Measurements from ENCODE around the gene RGS11.
"Not testable (repeated sequence)": the region's sequence is repeated elsewhere in the genome, so short reads cannot be mapped to it uniquely, and the experiment has no call there.

The RGS11 gene

GRCh38 chr16:269061-269796 lies 6.5 kb downstream of the RGS11 start:
- WGBS (ENCODE audit: insufficient coverage, insufficient read length): no CpG with 5 or more reads among the region's 24 CpGs
- no peak overlapping the region for H3K27ac ChIP-seq (ENCODE audit: low read length)
- no peaks in the 10 kb centered on the region; the same call in none of the 2 replicates for H3K4me1 ChIP-seq (ENCODE audit: control insufficient read depth, insufficient read depth, low read length)
- no peak for DNase-seq (ENCODE audit: low read depth, low spot score)
- H3K4me3 ChIP-seq (ENCODE audit: low read length): no peak overlapping the region
- no peaks in the 10 kb centered on the region; the same call in 1 of the 2 replicates for H3K27me3 ChIP-seq (ENCODE audit: control insufficient read depth, insufficient read depth, low read length)
- 0 out of 2 replicates have a peak, but pooled peaks cover under 1% of the 10 kb centered on the region for H3K36me3 ChIP-seq (ENCODE audit: control insufficient read depth, insufficient read depth, low read length)
- H3K9me3 ChIP-seq (ENCODE audit: control insufficient read depth, insufficient read depth, low read length): no peaks in the 10 kb centered on the region

- Histone ChIP-seq H3K27ac (ENCODE audit: low read length) (no peak overlapping the region), H3K27me3 (ENCODE audit: control insufficient read depth, insufficient read depth, low read length) (no peaks in the 10 kb centered on the region), H3K4me1 (ENCODE audit: control insufficient read depth, insufficient read depth, low read length) (no peaks in the 10 kb centered on the region; the same call in none of the 2 replicates), H3K9me3 (ENCODE audit: control insufficient read depth, insufficient read depth, low read length) (no peaks in the 10 kb centered on the region), H3K36me3 (ENCODE audit: control insufficient read depth, insufficient read depth, low read length) (peaks cover 5% of the 10 kb centered on the region; the same call in 1 of the 2 replicates), H3K4me3 (ENCODE audit: low read length) (no peak overlapping the region)
- WGBS (ENCODE audit: insufficient coverage, insufficient read length): no CpG with 5 or more reads among the region's 40 CpGs
- DNase-seq (ENCODE audit: low read depth, low spot score): no peak
Observed at GRCh38 chr16:268141-269053, 7.3 kb downstream of the RGS11 start.

- not testable (repeated sequence) for DNase-seq (ENCODE audit: low read depth, low spot score); H3K4me1 ChIP-seq (ENCODE audit: control insufficient read depth, insufficient read depth, low read length); H3K9me3 ChIP-seq (ENCODE audit: control insufficient read depth, insufficient read depth, low read length); H3K4me3 ChIP-seq (ENCODE audit: low read length); H3K27me3 ChIP-seq (ENCODE audit: control insufficient read depth, insufficient read depth, low read length); H3K27ac ChIP-seq (ENCODE audit: low read length); H3K36me3 ChIP-seq (ENCODE audit: control insufficient read depth, insufficient read depth, low read length)
- WGBS (ENCODE audit: insufficient coverage, insufficient read length): no CpG with 5 or more reads among the region's 17 CpGs
Observed at GRCh38 chr16:267562-267961, 8.2 kb downstream of the RGS11 start.

- Histone ChIP-seq H3K27ac (ENCODE audit: low read length) (no peak overlapping the region), H3K4me3 (ENCODE audit: low read length) (no peak overlapping the region), H3K4me1 (ENCODE audit: control insufficient read depth, insufficient read depth, low read length) (no peaks in the 10 kb centered on the region; the same call in 1 of the 2 replicates), H3K9me3 (ENCODE audit: control insufficient read depth, insufficient read depth, low read length) (no peaks in the 10 kb centered on the region), H3K36me3 (ENCODE audit: control insufficient read depth, insufficient read depth, low read length) (peaks cover 14% of the 10 kb centered on the region), H3K27me3 (ENCODE audit: control insufficient read depth, insufficient read depth, low read length) (no peaks in the 10 kb centered on the region)
- WGBS (ENCODE audit: insufficient coverage, insufficient read length): no CpG with 5 or more reads among the region's 25 CpGs
- DNase-seq (ENCODE audit: low read depth, low spot score): no peak
Observed at GRCh38 chr16:266258-267164, 9.2 kb downstream of the RGS11 start.

- H3K36me3 ChIP-seq (ENCODE audit: control insufficient read depth, insufficient read depth, low read length): peaks cover 17% of the 10 kb centered on the region
- no peaks in the 10 kb centered on the region; the same call in 1 of the 2 replicates for H3K4me1 ChIP-seq (ENCODE audit: control insufficient read depth, insufficient read depth, low read length)
- H3K4me3 ChIP-seq (ENCODE audit: low read length): no peak overlapping the region
- no peaks in the 10 kb centered on the region for H3K9me3 ChIP-seq (ENCODE audit: control insufficient read depth, insufficient read depth, low read length)
- no peak overlapping the region for H3K27ac ChIP-seq (ENCODE audit: low read length)
- H3K27me3 ChIP-seq (ENCODE audit: control insufficient read depth, insufficient read depth, low read length): no peaks in the 10 kb centered on the region
- no CpG with 5 or more reads among the region's 12 CpGs for WGBS (ENCODE audit: insufficient coverage, insufficient read length)
- DNase-seq (ENCODE audit: low read depth, low spot score): no peak
Observed at GRCh38 chr16:265711-266110, 10.0 kb downstream of the RGS11 start.

- no CpG with 5 or more reads among the region's 14 CpGs for whole genome bisulfite sequencing (ENCODE audit: insufficient coverage, insufficient read length)
- peaks cover 20% of the 10 kb centered on the region for H3K36me3 ChIP-seq (ENCODE audit: control insufficient read depth, insufficient read depth, low read length)
- no peak for DNase-seq (ENCODE audit: low read depth, low spot score)
- H3K4me3 ChIP-seq (ENCODE audit: low read length): no peak overlapping the region
- no peaks in the 10 kb centered on the region; the same call in 1 of the 2 replicates for H3K4me1 ChIP-seq (ENCODE audit: control insufficient read depth, insufficient read depth, low read length)
- H3K9me3 ChIP-seq (ENCODE audit: control insufficient read depth, insufficient read depth, low read length): no peaks in the 10 kb centered on the region
- no peaks in the 10 kb centered on the region for H3K27me3 ChIP-seq (ENCODE audit: control insufficient read depth, insufficient read depth, low read length)
- H3K27ac ChIP-seq (ENCODE audit: low read length): no peak overlapping the region
Observed at GRCh38 chr16:265002-265529, 10.7 kb downstream of the RGS11 start.

GRCh38 chr16:264440-264951 lies 11.2 kb downstream of the RGS11 start:
- peaks cover 24% of the 10 kb centered on the region for H3K36me3 ChIP-seq (ENCODE audit: control insufficient read depth, insufficient read depth, low read length)
- no peak for DNase-seq (ENCODE audit: low read depth, low spot score)
- WGBS (ENCODE audit: insufficient coverage, insufficient read length): no CpG with 5 or more reads among the region's 23 CpGs

GRCh38 chr16:263944-264343 lies 11.8 kb downstream of the RGS11 start:
- H3K4me3 ChIP-seq (ENCODE audit: low read length): no peak overlapping the region
- no peaks in the 10 kb centered on the region for H3K27me3 ChIP-seq (ENCODE audit: control insufficient read depth, insufficient read depth, low read length)
- no CpG with 5 or more reads among the region's 17 CpGs for WGBS (ENCODE audit: insufficient coverage, insufficient read length)
- H3K9me3 ChIP-seq (ENCODE audit: control insufficient read depth, insufficient read depth, low read length): no peaks in the 10 kb centered on the region
- no peaks in the 10 kb centered on the region; the same call in 1 of the 2 replicates for H3K4me1 ChIP-seq (ENCODE audit: control insufficient read depth, insufficient read depth, low read length)
- no peak for DNase-seq (ENCODE audit: low read depth, low spot score)
- H3K27ac ChIP-seq (ENCODE audit: low read length): no peak overlapping the region
- H3K36me3 ChIP-seq (ENCODE audit: control insufficient read depth, insufficient read depth, low read length): peaks cover 24% of the 10 kb centered on the region

More at GRCh38 chr16:264440-264951, 11.2 kb downstream of the RGS11 start:
- Histone ChIP-seq H3K27ac (ENCODE audit: low read length) (no peak overlapping the region), H3K27me3 (ENCODE audit: control insufficient read depth, insufficient read depth, low read length) (no peaks in the 10 kb centered on the region), H3K9me3 (ENCODE audit: control insufficient read depth, insufficient read depth, low read length) (no peaks in the 10 kb centered on the region), H3K4me3 (ENCODE audit: low read length) (no peak overlapping the region), H3K4me1 (ENCODE audit: control insufficient read depth, insufficient read depth, low read length) (no peaks in the 10 kb centered on the region; the same call in 1 of the 2 replicates)

GRCh38 chr16:263182-263774 lies 12.5 kb downstream of the RGS11 start:
- Histone ChIP-seq H3K27ac (ENCODE audit: low read length) (no peak overlapping the region), H3K4me3 (ENCODE audit: low read length) (no peak overlapping the region), H3K4me1 (ENCODE audit: control insufficient read depth, insufficient read depth, low read length) (no peaks in the 10 kb centered on the region; the same call in 1 of the 2 replicates), H3K36me3 (ENCODE audit: control insufficient read depth, insufficient read depth, low read length) (peaks cover 24% of the 10 kb centered on the region), H3K9me3 (ENCODE audit: control insufficient read depth, insufficient read depth, low read length) (no peaks in the 10 kb centered on the region), H3K27me3 (ENCODE audit: control insufficient read depth, insufficient read depth, low read length) (no peaks in the 10 kb centered on the region)
- no peak for DNase-seq (ENCODE audit: low read depth, low spot score)
- no CpG with 5 or more reads among the region's 35 CpGs for WGBS (ENCODE audit: insufficient coverage, insufficient read length)
